MM.1S (cell line): Measurements from ENCODE around the gene NCAPH2.
A peak's percentile ranks its signal among the peaks of the same experiment; 100 is the strongest.

ENCODE experiments used
- DNase-seq: peaks from one replicate; pipeline ENCODE4 v3.0.0-alpha.2; 2015
- H2AFZ ChIP-seq: fragments of 300-600 bp; sonication (generic); 2 replicates; pipeline ENCODE4 v1.6.0; 2016; ENCODE audit warnings: antibody characterized with exemption, low read length
- H3F3A ChIP-seq: fragments of 300-600 bp; sonication (generic); 2 replicates; pipeline ENCODE4 v1.6.1; 2016; ENCODE audit warnings: mild to moderate bottlenecking, antibody characterized with exemption, low read length, moderate library complexity, mixed read lengths; ENCODE audit not compliant: insufficient read depth
- H3K27ac ChIP-seq: fragments of 300-600 bp; sonication (generic); 2 replicates; pipeline ENCODE4 v1.5.1; 2016; ENCODE audit warnings: mild to moderate bottlenecking, low read length
- H3K27me3 ChIP-seq: fragments of 300-600 bp; sonication (generic); replicated peaks from 2 replicates; pipeline ENCODE4 v1.6.0; 2016; ENCODE audit warnings: low read length; ENCODE audit not compliant: insufficient read depth
- H3K36me3 ChIP-seq: fragments of 300-600 bp; sonication (generic); replicated peaks from 2 replicates; pipeline ENCODE4 v1.6.1; 2016; ENCODE audit warnings: mild to moderate bottlenecking, low read length, mixed read lengths; ENCODE audit not compliant: insufficient read depth
- H3K4me1 ChIP-seq: fragments of 300-600 bp; sonication (generic); 2 replicates; pipeline ENCODE4 v1.6.1; 2016; ENCODE audit warnings: low read length, mixed read lengths
- H3K4me2 ChIP-seq: fragments of 300-600 bp; sonication (generic); 2 replicates; pipeline ENCODE4 v1.6.0; 2016; ENCODE audit warnings: low read depth, low read length
- H3K4me3 ChIP-seq: fragments of 300-600 bp; sonication (generic); 2 replicates; pipeline ENCODE4 v1.5.1; 2016; ENCODE audit warnings: low read length, mixed read lengths
- H3K79me2 ChIP-seq: fragments of 300-600 bp; sonication (generic); 2 replicates; pipeline ENCODE4 v1.6.1; 2016; ENCODE audit warnings: mixed run types, low read length, mixed read lengths
- H3K9ac ChIP-seq: fragments of 300-600 bp; sonication (generic); 2 replicates; pipeline ENCODE4 v1.6.1; 2016; ENCODE audit warnings: low read length, mixed read lengths
- H3K9me2 ChIP-seq: fragments of 300-600 bp; sonication (generic); replicated peaks from 2 replicates; pipeline ENCODE4 v1.6.1; 2016; ENCODE audit warnings: mild to moderate bottlenecking, low read length, mixed read lengths; ENCODE audit not compliant: insufficient read depth
- H3K9me3 ChIP-seq: fragments of 300-600 bp; sonication (generic); replicated peaks from 2 replicates; pipeline ENCODE4 v1.6.1; 2016; ENCODE audit warnings: mild to moderate bottlenecking, low read length, mixed read lengths; ENCODE audit not compliant: insufficient read depth
- H4K20me1 ChIP-seq: fragments of 300-600 bp; sonication (generic); 2 replicates; pipeline ENCODE4 v1.6.1; 2016; ENCODE audit warnings: mild to moderate bottlenecking, low read length, moderate library complexity, mixed read lengths; ENCODE audit not compliant: insufficient read depth
- EZH2 ChIP-seq: fragments of 300-600 bp; sonication (generic); optimal IDR thresholded peaks from 2 replicates; pipeline ENCODE3; 2017; ENCODE audit warnings: low read depth, mild to moderate bottlenecking, antibody characterized with exemption, low read length, mixed read lengths
- EZH2phosphoT487 ChIP-seq: fragments of 300-600 bp; sonication (generic); IDR thresholded peaks from 2 replicates; pipeline ENCODE4 v1.6.1; 2018; ENCODE audit warnings: antibody characterized with exemption, low read length
- TF ChIP-seq, protein P1 (sequence below): fragments of 300-600 bp; sonication (generic); IDR thresholded peaks from 2 replicates; pipeline ENCODE4 v1.5.1; 2016; ENCODE audit warnings: antibody characterized with exemption, low read length, mixed read lengths

NCAPH2 gene

DNA sequence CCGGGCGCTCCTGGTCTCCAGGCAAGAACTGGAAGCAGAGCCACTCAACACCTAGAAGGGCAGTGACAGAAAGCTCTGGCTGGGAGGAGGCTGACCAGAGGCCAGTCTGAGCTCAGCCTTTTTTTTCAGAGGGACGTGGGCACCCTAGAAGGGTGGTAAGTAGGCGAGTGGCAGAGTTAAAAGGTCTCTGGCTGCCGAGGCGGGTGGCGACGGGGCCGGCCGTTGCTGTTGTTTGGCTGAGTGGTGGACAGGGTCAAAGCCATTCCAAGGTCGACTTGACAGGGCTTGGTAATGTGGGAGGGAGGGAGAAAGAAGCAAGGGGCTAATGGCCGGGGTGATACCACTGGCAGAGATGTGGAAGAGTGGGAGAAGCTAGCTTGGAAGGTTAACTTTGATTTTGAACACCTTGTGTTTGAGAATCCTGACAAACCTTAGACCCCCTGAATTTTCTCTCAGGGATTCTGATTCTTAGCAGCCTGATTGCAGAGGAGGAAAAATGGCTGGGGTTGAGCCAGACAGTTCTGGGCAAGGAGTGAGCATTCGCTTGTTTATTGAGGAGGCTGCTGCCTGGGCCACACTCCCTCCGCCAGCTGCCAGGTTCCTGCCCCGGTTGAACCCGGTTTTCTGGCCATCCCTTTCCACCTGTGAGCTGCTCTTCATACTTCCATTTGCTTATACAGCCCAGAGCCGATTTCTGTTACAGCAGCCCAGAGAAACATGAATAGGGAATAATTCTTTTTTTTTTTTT lies 55.6 kb downstream of the NCAPH2 start:
- TF ChIP-seq, protein P1, sequence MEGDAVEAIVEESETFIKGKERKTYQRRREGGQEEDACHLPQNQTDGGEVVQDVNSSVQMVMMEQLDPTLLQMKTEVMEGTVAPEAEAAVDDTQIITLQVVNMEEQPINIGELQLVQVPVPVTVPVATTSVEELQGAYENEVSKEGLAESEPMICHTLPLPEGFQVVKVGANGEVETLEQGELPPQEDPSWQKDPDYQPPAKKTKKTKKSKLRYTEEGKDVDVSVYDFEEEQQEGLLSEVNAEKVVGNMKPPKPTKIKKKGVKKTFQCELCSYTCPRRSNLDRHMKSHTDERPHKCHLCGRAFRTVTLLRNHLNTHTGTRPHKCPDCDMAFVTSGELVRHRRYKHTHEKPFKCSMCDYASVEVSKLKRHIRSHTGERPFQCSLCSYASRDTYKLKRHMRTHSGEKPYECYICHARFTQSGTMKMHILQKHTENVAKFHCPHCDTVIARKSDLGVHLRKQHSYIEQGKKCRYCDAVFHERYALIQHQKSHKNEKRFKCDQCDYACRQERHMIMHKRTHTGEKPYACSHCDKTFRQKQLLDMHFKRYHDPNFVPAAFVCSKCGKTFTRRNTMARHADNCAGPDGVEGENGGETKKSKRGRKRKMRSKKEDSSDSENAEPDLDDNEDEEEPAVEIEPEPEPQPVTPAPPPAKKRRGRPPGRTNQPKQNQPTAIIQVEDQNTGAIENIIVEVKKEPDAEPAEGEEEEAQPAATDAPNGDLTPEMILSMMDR = no peak
- TF ChIP-seq EZH2phosphoT487 = no peak
- TF ChIP-seq EZH2 = no peak
- no peaks in the 10 kb centered on the region for H3K4me1 ChIP-seq
- no peak overlapping the region for H3K27ac ChIP-seq
- no peak for DNase-seq
- no peaks in the 10 kb centered on the region for H4K20me1 ChIP-seq
- H2AFZ ChIP-seq = peak overlapping the region; percentile 99
- H3K9ac ChIP-seq = peak overlapping the region; percentile 43; the same call in 1 of the 2 replicates
- H3K79me2 ChIP-seq = no peaks in the 10 kb centered on the region
- no peaks in the 10 kb centered on the region for H3F3A ChIP-seq
- H3K36me3 ChIP-seq = no peaks in the 10 kb centered on the region
- H3K9me3 ChIP-seq = no peaks in the 10 kb centered on the region
- peak overlapping the region; percentile 75 for H3K4me3 ChIP-seq
- peak overlapping the region; percentile 100 for H3K4me2 ChIP-seq
- peaks cover 20% of the 10 kb centered on the region for H3K27me3 ChIP-seq
- H3K9me2 ChIP-seq = no peaks in the 10 kb centered on the region

DNA sequence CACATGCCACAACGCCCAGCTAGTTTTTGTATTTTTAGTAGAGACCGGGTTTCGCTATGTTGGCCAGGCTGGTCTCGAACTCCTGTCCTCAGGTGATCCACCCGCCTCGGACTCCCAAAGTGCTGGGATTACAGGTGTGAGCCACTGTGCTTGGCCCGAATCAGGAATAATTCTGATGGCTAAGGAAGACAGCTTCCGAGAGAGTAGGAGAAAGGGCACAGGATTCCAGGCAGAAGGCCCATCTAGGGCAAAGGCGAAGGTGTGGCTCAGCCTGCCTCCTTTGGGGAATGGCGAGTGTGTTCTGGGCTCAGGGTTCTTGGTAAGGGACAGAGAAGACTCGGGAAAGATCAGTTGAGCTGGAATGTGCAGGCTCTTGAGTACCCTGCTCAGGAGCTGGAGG lies 56.3 kb downstream of the NCAPH2 start:
- Histone ChIP-seq H3K27ac (no peak overlapping the region), H3K4me3 (no peak overlapping the region), H2AFZ (no peak overlapping the region), H4K20me1 (no peaks in the 10 kb centered on the region), H3F3A (no peaks in the 10 kb centered on the region), H3K27me3 (peaks cover 20% of the 10 kb centered on the region), H3K79me2 (no peaks in the 10 kb centered on the region), H3K4me2 (no peak overlapping the region), H3K4me1 (no peaks in the 10 kb centered on the region), H3K9me3 (no peaks in the 10 kb centered on the region), H3K36me3 (no peaks in the 10 kb centered on the region), H3K9ac (no peak overlapping the region), H3K9me2 (no peaks in the 10 kb centered on the region)
- no peak for TF ChIP-seq EZH2phosphoT487
- no peak for TF ChIP-seq EZH2
- TF ChIP-seq, protein P1 = no peak
- DNase-seq = no peak

DNA sequence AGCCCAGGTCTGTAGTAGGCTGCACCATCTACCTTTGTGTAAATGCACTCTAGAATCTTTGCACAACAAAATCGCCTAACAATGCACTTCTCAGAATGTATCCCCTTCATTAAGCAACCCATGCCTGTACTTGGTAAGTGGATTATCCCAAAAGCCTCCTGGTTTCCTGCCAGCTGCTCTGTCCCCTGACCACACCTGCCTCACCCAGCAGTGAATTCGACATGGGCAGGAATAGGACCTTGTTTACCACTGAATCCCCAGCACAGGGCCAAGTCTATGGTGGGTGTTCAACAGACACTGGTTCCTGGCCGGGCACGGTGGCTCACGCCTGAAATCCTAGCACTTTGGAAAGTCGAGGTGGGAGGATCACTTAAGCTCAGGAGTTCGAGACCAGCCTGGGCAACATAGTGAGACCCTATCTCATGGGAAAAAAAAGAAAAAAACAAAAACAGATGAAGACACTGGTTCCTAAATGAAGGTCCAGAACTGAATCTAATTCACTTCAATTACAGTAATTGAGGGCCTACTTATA lies 59.8 kb downstream of the NCAPH2 start:
- DNase-seq = no peak
- Histone ChIP-seq H3K9me3 (no peaks in the 10 kb centered on the region), H3K79me2 (no peaks in the 10 kb centered on the region), H3K4me2 (no peak overlapping the region), H3K4me1 (no peaks in the 10 kb centered on the region), H3K9me2 (no peaks in the 10 kb centered on the region), H3K36me3 (no peaks in the 10 kb centered on the region), H3K27ac (no peak overlapping the region), H3K4me3 (no peak overlapping the region), H2AFZ (no peak overlapping the region), H3F3A (no peaks in the 10 kb centered on the region), H3K9ac (no peak overlapping the region), H3K27me3 (peaks cover 20% of the 10 kb centered on the region), H4K20me1 (no peaks in the 10 kb centered on the region)
- no peak for TF ChIP-seq EZH2
- no peak for TF ChIP-seq EZH2phosphoT487
- TF ChIP-seq, protein P1 = no peak
